Testis (tissue), 2 donors: ENCODE results near the gene OR6C2.

Experiments used
- POLR2A ChIP-seq: fragments of 450-650 bp; IDR thresholded peaks from one replicate; pipeline ENCODE4 v1.6.1; 2017; ENCODE audit warnings: antibody characterized with exemption, mild to moderate bottlenecking, moderate library complexity
- TF ChIP-seq, protein P1 (sequence below), 3 experiments: fragments of 450-650 bp in 2 of 3; fragments of 200-600 bp in 1 of 3; sonication (generic) in 1 of 3; IDR thresholded peaks; one replicate each; pipeline ENCODE4 v1.5.1; 2016 to 2019; ENCODE audit warnings: antibody characterized with exemption in 3 of 3, mild to moderate bottlenecking in 2 of 3, moderate library complexity in 1 of 3

DNA sequence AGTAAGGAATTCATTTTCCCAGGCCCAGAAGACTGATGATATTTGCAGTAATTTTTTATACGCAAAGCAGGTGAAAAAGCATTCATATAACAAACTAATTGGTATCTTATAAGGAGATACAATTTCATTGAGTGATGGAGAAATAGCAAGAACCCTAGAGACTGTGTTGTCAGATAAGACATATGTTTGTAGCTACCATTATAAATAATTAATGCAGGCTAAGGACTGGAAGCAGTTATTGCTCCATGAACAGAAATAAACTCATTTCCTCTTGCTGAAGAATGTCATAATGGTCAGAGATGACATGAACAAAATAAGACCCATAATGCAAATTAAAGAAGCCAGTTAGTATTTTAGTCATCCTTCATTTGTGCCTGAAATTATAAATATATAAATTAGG lies 1.5 kb downstream of the OR6C2 start:
- TF ChIP-seq, protein P1, sequence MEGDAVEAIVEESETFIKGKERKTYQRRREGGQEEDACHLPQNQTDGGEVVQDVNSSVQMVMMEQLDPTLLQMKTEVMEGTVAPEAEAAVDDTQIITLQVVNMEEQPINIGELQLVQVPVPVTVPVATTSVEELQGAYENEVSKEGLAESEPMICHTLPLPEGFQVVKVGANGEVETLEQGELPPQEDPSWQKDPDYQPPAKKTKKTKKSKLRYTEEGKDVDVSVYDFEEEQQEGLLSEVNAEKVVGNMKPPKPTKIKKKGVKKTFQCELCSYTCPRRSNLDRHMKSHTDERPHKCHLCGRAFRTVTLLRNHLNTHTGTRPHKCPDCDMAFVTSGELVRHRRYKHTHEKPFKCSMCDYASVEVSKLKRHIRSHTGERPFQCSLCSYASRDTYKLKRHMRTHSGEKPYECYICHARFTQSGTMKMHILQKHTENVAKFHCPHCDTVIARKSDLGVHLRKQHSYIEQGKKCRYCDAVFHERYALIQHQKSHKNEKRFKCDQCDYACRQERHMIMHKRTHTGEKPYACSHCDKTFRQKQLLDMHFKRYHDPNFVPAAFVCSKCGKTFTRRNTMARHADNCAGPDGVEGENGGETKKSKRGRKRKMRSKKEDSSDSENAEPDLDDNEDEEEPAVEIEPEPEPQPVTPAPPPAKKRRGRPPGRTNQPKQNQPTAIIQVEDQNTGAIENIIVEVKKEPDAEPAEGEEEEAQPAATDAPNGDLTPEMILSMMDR (IDR thresholded peaks at IDR 0.05) = no peak
- TF ChIP-seq POLR2A = no peak
